ENCODE measurements around the gene TRAPPC3L. TPM values are rescaled to one million over a fixed set of nuclear protein-coding genes. Genes with fewer than 3 reads are reported as not detected.

The TRAPPC3L gene
- total and polyA plus RNA-seq, 2 of the 8 experiments (the other 6 are each of a cell fraction or from before 2014, with no cell fraction given), result not detected

GRCh38 chr6:116575227-116575626, 29.7 kb upstream of the TRAPPC3L start:
- H3K4ac ChIP-seq (replicated peaks; ENCODE audit: insufficient read length, low read depth, low read length), result no peak overlapping the region
- H3K79me1 ChIP-seq (ENCODE audit: low read depth, low read length), result peaks cover 2% of the 10 kb centered on the region
- H4K91ac ChIP-seq (replicated peaks; ENCODE audit: insufficient read length, low read length), result no peak overlapping the region
- no peak overlapping the region for H4K5ac ChIP-seq (ENCODE audit: insufficient read length, low read depth, low read length)
- CTCF ChIA-PET (ENCODE audit: partially characterized antibody), result no interaction called here
- no peak overlapping the region for H3K9ac ChIP-seq (replicated peaks in 1 of 4; ENCODE audit: extremely low read depth in 1 of 4, low read depth in 3 of 4, low read length in 3 of 4)
- H2AK5ac ChIP-seq (ENCODE audit: low read depth, low read length), result no peak overlapping the region
- H3K27me3 ChIP-seq (replicated peaks in 1 of 4; ENCODE audit: control insufficient read depth in 3 of 4, extremely low read depth in 1 of 4, insufficient read depth in 3 of 4, low read length in 3 of 4), result no peaks in the 10 kb centered on the region
- no peak overlapping the region for H3K23ac ChIP-seq (ENCODE audit: insufficient read length)
- H3K23me2 ChIP-seq (ENCODE audit: low read depth, low read length), result peaks cover 3% of the 10 kb centered on the region; the same call in 1 of the 2 replicates
- peaks cover 5 to 50% of the 10 kb centered on the region in 2 experiments; a peak in 3 of 4 replicates for H3K79me2 ChIP-seq (ENCODE audit: control insufficient read depth in 1 of 2, insufficient read depth in 2 of 2, low read length in 2 of 2)
- peaks cover 0 to 4% of the 10 kb centered on the region in 2 experiments for H4K20me1 ChIP-seq (replicated peaks in 1 of 2; ENCODE audit: control insufficient read depth in 1 of 2, insufficient read depth in 2 of 2, low read length in 2 of 2)
- no peak overlapping the region for H3K18ac ChIP-seq (ENCODE audit: extremely low read depth, low read length)
- H3K4me1 ChIP-seq (replicated peaks in 1 of 4; ENCODE audit: control insufficient read depth in 3 of 4, insufficient read depth in 4 of 4, low read length in 3 of 4), result peaks cover 0 to 3% (median 1%) of the 10 kb centered on the region in 4 experiments; a peak in 3 of 7 replicates
- H3K4me3 ChIP-seq (ENCODE audit: extremely low read depth in 1 of 4, insufficient read depth in 2 of 4, low read depth in 3 of 4, low read length in 4 of 4), result no peak overlapping the region
- TF ChIP-seq YY1 (IDR thresholded peaks at IDR 0.05; ENCODE audit: low read depth, low read length) (no peak), NRF1 (IDR thresholded peaks at IDR 0.05; ENCODE audit: low read depth, low read length) (no peak)
- TF ChIP-seq, protein P1, sequence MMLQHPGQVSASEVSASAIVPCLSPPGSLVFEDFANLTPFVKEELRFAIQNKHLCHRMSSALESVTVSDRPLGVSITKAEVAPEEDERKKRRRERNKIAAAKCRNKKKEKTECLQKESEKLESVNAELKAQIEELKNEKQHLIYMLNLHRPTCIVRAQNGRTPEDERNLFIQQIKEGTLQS (IDR thresholded peaks at IDR 0.05; ENCODE audit: insufficient read depth, low read depth, low read length), result no peak
- POLR2A ChIA-PET (ENCODE audit: partially characterized antibody), result interaction anchor here (0.9 to 1.6 kb wide), 2 partner anchors 22 to 105 kb away, joined by 3 read pairs; no protein-coding TSS in a partner anchor
- FAIRE-seq (no peak), DNase-seq (ENCODE audit: low read depth in 1 of 2, low spot score in 2 of 2) (no peak)
- H3K36me3 ChIP-seq (ENCODE audit: control insufficient read depth in 2 of 4, insufficient read depth in 4 of 4, low read length in 3 of 4), result peaks cover 0 to 2% (median 0%) of the 10 kb centered on the region in 4 experiments; a peak in 2 of 8 replicates
- H2AFZ ChIP-seq (ENCODE audit: low read length), result no peak overlapping the region
- H3K9me3 ChIP-seq (ENCODE audit: insufficient read depth in 2 of 2, low read depth in 1 of 2, low read length in 1 of 2), result no peaks in the 10 kb centered on the region
- H3K14ac ChIP-seq (ENCODE audit: insufficient read length), result no peak overlapping the region
- H2BK5ac ChIP-seq (ENCODE audit: low read depth, low read length), result no peak overlapping the region
- H2BK120ac ChIP-seq (replicated peaks; ENCODE audit: low read depth, low read length), result no peak overlapping the region
- H2BK12ac ChIP-seq (ENCODE audit: low read depth, low read length), result no peak overlapping the region
- H3K56ac ChIP-seq (replicated peaks; ENCODE audit: insufficient read length, low read depth, low read length), result no peak overlapping the region
- H3K27ac ChIP-seq (ENCODE audit: low read depth, low read length), result no peak overlapping the region
- no peak overlapping the region for H3K4me2 ChIP-seq (ENCODE audit: insufficient read depth in 1 of 2, low read depth in 2 of 2, low read length in 2 of 2)
- H4K8ac ChIP-seq (ENCODE audit: extremely low read depth, insufficient read depth, low read length), result no peak overlapping the region
- WGBS, 2 experiments (ENCODE audit: extremely low coverage in 1 of 2, insufficient coverage in 1 of 2, insufficient read length in 1 of 2, insufficient replicate concordance in 2 of 2, low coverage in 1 of 2, low lambda C conversion rate in 2 of 2, missing lambda C conversion rate in 1 of 2), result 98% methylated on average over 2 of the region's 2 CpGs; no CpG with 5 or more reads in 1 of the 2 experiments
- no peak overlapping the region for H2BK15ac ChIP-seq (ENCODE audit: low read length)
- no peak overlapping the region for H2BK20ac ChIP-seq (ENCODE audit: low read length)

Data from H1 (cell line).